Activated CD4-positive, CD25-positive, alpha-beta regulatory T cell treated with anti-CD3 and anti-CD28 coated beads, Interleukin-2, amount 50 U/mL, for 16 hours (primary cell): Measurements from ENCODE around the gene STX10.

Experiments
- DNase-seq: peaks from one replicate; pipeline ENCODE4 v3.0.0-alpha.2; 2020; ENCODE audit warnings: low read depth, low spot score

The STX10 gene

DNA sequence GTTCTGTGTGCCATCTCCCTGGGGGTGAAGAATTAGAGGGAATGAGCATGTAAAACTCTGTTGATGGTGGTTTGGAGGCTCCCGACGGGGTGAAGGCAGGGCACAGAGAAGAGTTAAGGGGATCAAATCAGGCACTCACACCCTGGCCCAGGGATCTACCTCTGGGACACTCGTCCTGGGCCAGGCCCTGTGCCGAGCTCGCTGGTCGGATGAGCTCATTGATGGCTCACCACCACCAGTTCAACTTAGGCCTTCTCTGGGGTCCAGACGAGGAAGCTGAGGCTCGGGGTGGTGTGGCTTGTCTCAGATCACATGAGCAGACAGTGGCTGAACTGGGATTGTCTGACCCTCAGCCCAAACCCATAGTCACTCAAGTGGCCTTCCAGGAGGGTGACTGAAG is 30.5 kb downstream of the STX10 start:
- no peak for DNase-seq

DNA sequence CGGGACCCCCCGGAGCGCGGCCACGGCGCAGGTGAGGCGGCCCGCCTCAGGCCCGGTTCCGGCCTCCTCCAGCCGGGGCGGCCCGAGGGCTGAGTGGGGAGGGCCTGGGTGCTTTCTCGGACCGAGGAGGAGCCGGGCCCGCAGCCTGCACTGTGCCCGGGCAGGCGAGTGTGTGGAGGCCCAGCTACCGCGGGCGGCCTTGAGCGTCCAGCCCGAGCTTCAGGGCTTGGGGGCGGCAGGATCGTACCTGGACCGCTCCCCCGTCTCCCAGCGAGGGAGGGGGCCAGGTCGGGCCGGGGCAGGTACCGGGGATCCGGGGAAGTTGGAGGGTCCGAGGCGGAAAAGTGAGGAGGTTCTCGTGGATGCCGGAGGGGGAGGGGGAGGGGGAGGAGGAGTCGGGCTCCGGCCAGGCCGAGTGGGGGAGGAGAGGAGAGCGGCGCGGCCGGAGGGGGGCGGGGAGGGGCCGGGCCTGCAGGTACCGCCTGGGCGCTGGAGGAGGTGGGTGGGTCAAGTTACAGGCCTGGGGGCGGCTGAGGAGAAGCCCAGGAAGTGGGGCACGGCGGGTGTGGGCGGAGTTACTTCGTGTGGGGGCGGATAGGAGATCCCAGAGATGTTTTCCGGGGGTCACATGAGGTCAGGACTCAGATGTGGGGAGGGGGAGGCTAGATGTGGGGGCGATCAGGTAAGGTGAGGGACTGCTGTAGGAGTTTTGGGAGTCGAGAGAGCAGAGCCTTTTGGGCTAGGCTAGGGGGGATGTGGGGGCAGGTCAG is 31.6 kb downstream of the STX10 start:
- no peak for DNase-seq

DNA sequence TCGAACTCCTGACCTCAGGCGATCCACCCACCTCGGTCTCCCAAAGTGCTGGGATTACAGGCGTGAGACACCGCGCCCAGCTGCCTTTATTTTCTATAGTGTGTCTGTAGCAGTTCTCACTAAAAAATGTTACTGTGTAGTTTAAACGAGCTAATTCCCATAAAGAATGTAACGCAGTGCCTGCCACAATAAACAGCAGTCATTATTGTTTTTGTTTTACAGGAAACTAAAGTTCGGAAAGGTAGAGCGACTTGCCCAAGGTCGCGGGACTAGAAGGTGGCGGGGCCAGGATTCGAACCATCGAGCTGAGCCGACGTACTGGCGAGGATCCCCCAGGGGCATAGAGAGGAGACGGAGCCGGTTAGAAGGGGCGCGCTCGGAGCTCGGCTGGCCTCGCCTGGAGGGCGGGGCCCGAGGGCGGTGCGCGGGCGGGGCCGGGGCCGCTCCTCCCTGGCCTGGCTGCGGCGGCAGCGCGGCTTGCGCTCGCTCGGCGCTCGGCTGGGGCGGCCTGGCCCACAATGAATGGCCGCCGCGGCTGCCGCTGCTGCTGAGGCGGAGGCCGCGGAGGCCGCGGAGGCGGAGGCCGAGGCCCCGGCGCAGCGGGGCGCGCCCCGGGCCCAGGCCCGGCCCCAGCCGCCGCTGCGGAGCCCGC is 32.3 kb downstream of the STX10 start, which contains the start of gene NACC1:
TSS of gene NACC1 (plus strand) at position 493 of the 652 bp plus-strand sequence. CDS start 16,944 bp downstream, outside the sequence.
- DNase-seq: peak; percentile 78

DNA sequence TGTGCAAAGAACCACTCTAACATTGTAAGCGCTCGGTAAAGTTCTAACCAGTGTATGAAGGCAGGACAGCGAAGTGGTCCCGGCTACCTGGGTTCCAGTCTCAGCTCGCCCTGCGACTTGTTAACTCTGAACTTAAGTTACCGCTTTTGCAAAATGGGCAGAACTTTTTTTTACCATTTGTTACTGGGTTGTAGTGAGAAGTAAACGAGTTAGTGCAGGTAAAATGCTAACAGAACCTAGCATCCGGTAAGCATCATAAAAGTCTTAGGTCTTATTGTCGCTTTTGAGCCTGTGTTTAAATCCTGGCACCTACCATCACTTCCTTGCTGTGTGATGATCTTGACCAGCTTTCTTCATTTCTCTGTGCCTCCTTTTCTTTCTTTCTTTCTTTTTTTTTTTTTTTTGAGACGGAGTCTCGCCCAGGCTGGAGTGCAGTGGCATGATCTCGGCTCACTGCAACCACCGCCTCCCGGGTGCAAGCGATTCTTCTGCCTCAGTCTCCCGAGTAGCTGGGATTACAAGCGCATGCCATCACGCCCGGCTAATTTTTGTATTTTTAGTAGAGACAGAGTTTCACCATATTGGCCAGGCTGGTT is 32.9 kb downstream of the STX10 start:
- no peak for DNase-seq

DNA sequence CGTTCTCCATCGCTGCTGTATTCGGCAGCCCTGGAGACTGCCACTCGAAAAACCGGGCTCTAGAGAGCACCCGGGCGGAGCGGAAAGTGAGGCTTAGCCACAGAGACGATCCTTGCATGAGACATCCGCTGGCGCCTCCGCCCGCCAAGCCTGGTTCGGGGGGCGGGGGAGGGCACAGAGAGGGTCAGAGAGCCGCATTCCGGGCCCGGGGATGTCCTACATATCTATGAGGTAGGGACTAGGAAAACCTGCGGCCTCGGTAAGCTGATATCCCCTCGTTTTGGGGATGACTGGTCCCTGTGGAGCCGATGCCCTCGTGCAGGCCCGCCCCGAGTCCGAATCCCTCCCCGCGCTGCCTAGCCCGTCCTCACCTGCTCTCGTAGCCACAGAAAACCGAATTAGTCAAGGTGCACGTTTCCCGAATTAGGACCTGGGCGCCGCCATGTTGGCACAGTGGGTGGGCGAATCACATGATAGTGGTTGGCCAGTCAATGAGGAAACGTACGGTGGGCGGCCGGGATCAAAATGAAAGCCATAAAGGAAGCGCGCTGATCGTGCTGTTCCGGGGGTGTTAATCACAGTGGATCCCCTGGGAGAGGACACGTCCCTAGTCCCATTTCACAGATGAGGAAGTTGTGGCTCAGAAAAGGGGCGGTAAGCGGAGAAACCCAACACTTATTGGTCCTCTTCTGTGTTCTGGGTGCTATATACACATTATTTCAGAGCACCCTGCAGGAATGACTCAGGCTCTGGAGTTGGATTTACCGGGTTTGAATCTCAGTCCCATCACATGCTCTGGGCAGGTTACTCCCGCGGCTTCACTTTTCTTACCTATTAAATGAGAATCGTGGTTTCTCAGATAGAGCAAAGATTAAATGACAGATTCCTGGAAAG is 33.6 kb downstream of the STX10 start, which contains the start of gene TRMT1:
TSS of gene TRMT1 (minus strand) at position 459 of the 894 bp plus-strand sequence. CDS start at position 118, 341 bp downstream.
- peak; percentile 85 for DNase-seq

DNA sequence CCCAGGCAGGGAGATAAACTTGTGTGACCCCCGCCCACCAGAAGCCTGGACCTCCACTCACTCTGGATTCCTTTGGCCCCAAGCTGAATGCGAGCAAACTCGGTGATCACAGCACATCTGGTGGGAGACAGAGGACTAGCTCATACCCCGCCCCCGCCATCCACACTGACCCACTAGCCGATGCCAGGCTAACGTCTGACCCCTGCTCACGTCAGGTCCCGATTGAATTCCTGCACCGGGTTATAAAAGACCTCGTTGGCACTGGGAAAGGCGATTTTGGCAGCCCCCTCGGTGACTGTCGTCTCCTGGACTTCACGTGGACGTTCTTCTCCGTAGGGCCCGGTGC is 34.3 kb downstream of the STX10 start:
- DNase-seq: no peak

DNA sequence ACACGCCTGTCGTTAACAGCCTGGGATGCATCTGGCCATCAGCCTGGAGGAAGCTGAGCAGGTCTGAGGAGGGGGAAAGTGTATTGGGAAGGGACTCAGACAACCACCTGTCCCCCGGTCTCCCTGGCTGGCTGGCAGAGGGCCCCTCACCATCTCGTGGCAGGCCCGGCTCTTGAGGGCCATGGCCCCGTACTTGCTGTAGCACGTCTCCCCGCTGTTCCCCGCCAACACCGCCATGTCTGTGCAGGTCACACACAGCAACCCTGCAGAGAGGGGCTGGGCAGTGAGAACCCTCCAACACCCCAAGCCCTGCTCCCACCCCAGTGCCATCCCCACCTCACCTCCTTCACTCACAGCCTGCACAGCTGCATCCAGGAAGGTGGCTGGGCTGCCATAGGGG is 37.6 kb downstream of the STX10 start:
- DNase-seq: no peak

DNA sequence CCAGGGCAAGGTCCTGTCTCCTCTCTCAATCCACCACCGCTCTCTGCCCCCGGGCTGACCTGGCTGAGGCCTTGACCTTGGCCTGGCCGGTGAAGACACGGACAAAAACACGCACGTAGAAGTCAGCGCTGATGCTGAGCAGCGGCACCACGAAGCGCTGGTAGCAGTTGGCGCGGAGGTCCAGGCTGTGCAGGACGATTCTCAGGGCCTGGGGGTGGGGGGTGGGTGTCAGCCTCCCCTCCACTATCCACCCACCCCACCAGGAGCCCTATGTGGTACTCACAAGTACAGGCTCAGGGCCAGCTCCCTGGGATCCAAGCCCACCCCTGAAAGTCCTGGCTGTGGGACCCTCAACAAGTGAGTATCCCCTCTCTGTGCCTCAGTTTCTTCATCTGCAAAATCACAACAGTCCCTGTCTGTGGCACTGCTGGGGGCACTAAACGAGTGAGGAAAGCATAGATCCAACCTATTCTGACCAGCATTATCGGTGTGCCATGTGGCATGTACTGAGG is 40.0 kb downstream of the STX10 start:
- no peak for DNase-seq

DNA sequence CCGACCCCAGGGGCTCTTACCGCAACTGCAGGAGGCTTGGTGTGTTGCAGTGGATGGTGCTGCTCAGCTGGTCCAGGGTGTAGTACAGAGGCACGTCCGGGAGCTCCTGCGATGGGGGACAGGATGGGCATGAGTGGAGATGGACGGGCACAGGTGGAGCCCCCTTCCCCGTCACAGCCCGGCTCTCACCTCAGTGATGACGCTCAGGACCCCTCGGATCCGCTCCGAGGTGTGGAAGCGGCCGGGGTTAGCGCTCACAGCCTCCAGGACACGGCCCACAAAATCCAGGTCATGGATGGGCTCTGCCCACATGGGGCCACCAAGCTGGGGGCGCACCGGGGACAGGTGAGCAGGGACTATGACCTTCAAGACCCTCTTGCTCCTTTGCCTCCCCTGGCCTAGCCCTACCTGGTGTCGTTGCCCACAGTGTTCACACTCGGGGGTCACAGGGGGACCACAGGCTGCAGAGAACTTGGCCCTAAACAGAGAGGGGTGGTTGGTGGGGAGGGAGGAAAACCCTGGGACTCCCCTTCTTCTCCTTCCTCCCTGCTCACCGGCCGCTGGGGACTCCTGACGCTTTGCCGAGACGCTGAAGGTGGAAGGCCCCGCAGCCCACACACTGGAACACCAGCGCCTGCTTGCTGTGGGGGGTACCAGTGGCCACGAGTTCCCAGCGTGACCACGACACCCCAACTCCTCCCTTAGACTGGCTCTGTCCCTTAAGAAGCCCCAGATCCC is 40.6 kb downstream of the STX10 start:
- no peak for DNase-seq

DNA sequence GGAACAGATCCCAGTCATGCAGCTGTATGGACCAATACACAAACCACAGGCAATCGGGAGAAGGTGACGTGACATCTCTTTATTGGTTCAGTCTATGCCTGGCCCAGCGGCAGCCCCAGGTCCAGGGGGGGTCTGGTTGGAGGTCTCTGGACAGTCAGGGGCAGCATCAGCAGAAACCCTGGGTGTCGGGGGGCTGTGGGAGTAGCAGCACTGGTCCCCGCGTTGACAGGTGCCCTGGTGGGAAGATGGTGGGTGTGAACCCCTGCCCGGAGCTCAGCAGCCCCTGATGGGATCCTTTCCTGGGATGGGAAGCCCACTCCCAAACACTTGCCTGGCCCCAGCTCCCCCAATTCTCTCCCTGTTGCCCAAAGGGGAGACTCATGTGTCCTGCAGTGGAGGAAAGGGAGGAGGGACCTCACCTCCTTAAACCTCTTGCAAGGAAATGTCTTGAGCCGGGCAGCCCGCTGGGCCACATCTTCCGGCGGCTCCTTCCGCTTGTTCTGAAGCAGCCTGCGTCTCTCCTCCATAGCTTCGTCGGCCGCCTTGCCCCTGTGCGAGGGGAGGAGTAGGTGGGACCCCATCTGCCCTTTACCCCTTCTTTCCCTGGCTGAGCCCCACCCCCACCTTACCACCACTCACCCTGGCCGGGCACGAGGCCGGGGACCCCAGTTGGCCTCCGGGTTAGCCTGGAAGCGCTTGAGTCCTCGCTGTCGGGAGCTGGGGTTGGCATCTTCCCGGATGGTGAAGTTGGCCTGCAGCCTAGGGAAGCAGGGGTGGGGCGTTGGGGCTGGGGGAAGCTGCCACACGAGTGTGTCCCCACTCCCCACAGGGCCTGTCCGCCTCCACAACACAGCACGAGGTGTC is 45.1 kb downstream of the STX10 start:
- no peak for DNase-seq

DNA sequence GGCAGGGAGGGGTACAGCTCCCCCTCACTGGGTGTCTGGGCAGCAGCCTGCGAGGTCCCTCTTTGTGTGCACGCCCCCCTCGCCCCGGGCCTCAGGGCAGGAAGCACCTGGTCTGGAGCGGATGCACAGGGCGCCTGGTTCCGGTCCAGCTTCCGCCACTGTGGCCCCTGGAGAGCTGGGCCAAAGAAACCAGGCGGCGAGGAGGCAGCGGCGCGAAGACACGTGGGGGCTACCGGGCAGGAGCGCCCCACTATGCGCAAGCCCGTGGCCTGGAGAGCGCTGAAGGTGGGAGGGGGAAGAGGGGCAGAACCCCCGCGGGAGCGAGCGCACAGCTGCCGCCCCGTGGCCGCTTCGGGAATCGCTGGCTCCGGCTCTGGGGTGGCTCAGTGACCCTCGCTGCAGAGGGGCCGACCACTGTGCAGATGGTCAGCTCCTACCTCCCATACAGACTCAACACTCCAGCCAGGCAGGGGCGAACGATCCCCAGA is 45.8 kb downstream of the STX10 start:
- DNase-seq: peak; percentile 34

DNA sequence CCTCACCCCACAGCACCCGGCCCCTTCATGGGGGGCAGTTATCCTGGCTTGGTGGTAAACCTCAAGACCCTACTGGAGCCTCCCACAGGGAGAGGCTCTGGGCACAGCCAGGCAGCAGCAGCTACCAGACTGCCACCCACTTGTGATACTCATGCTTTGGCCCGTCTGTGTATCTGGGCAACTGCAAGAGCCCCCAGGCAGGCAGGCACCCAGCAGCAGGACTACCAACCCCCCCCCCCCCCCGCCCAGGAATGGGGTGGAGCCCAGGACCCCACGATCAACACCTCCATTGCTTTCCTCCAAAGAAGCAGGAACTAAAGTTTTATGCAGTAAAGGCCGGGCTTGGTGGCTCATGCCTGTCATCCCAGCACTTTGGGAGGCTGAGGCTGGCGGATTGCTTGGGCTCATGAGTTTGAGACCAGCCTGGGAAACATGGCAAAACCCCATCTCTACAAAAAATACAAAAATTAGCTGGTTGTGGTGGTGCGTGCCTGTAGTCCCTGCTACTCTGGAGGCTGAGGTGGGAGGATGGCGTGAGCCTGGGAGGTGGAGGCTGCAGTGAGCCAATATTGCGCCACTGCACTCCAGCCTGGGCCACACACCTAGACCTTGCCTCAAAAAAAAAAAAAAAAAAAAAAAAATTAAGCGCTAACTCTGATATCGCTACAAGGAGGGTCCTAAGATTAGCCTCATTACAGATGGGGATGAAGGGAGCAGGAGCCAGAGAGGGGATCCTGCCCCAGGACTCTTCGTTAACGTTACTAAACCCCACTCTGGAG is 46.4 kb downstream of the STX10 start:
- DNase-seq: no peak

DNA sequence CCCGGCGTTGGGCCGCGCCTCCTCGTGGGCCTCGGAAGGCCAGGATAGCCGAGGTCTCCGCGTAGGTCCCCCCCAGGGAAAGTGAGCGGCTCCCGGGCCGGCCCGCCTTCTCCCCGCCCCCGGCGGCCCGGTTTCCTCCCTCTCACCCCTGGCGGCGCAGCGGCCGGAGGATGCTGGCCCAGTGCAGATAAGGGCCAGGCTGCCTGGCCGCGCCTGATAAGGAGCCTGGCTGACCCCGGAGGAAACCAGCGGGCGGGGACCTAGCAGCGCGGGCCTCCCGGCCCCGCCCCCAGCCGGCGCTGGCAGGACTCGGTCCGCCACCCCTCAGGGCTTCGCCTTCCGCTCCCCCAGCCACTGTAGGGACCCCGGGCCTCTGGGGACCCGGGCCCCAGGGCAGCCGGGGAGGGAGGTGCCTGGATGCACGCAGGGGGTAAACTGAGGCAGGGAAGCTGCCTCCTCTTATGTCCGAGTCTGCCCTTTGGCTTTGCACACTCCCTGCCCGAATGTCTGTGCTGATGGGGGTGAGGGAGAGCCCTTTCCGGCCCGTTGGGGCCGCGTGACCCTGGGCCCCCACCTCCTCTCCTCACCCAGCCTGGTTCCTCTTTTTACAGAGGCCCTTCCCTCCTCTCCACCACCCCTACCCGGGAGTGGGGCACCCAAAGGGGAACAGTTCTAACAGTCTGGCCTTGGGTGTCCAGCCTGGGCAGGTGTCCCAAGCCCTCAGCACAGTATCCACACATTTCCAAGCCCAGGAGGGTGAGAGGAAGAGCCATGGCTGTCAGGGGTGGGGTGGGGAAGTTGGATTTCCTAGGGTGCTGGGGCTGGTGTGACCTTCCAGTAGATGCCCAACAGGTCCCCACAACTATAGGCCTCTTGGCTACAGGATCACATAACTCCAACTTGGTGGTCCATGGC is 47.3 kb downstream of the STX10 start, which contains the start of gene LYL1:
TSS of gene LYL1 (minus strand) at position 193 of the 915 bp plus-strand sequence. CDS start 1,687 bp downstream, outside the sequence.
- DNase-seq: no peak

DNA sequence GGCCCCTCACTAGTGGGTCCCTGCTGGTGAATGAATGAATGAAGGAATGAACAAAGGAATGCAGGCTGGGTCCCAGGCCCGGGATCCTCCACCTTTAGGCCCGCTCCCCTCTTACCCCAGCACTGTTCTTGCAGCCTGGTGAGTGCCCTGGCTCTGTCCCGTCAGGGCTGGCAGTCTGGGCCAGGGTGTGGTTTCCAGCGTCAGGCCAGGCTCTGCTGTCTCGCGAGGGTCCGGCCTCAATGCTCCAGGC is 47.8 kb downstream of the STX10 start:
- DNase-seq: no peak

DNA sequence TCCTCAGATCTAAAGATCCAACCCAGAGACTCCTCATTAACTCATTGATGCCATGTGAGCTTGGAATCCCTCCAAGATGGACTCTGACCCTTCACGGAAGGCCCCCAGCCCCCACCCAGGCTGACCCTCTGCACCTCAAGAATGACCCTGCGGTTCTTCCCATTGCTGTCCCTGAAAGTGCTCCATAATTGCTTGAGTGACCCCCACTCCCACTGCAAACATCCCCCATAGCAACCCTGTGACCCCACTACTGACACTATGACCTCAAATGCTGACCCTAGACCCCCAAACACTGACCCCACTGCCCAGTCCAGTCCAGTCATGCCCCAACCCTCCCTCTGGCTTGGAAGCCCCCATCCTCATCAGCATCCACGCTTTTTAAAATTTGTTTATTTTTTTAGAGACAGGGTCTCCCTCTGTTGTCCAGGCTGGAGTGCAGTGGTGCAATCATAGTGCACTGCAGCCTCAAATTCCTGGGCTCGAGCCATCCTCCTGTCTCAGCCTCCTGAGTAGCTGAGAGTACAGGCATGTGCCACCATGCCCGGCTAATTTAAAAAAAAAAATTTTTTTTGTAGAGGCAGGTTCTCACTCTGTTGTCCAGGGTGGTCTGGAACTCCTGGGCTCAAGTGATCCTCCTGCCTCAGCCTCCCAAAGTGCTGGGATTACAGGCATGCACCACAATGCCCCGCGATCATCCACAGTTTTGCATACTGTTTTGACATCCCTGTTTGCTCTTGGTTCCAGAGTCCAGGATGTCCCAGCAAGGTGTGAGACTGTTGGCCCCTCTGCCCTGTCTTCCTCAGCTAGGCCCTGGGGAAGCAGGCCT is 48.4 kb downstream of the STX10 start:
- no peak for DNase-seq

DNA sequence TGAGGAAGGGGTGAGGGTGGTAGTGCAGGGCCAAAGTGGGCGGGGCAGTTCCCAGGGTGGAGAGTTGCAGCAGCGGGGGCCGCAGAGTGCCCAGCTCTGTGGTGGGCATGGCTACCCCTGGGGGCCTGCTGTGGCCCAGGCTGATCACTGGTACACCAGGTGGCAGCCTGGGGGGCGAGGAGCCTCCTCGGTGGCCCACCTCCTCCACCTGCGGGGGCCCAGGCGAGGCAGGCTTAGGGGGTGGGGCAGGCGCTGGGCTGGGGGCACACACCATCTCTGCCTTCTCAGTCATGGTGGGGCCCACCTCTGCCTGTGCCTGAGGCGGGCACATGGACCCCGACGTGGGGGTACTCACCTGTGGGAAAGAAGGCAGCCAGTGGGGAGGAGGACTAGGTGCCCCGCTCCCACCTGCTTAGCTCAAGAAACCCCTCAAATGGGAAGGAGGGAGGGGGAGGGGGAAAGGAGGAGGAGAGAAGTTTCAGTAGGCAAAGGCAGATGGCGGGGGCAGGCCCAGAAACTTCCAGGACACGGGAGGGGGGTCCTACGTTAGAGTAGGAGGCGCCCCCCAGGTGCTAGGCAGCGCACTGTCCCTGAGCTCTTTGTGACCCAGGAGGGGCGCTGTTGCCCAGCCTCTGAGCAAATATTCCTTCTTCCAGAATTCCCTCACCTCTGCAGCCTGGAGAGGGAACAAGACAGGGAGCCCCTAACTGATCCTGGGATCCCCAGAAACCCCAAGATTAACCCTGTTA is 49.2 kb downstream of the STX10 start:
- no peak for DNase-seq
